Osteocyte (in vitro differentiated cells): ENCODE data around the gene CPA3. TPM values are rescaled to one million over a fixed set of nuclear protein-coding genes. Genes with fewer than 3 reads are reported as not detected.

Source experiments
- DNase-seq: peaks from one replicate; pipeline ENCODE4 v3.0.0; 2021; ENCODE audit warnings: mixed read lengths; ENCODE audit not compliant: unreplicated experiment; ENCODE audit errors: extremely low spot score
- H3K27ac Mint-ChIP-seq: one replicate; pipeline ENCODE4 v1.8.0; 2021; ENCODE audit warnings: mild to moderate bottlenecking, mixed read lengths; ENCODE audit not compliant: unreplicated experiment
- H3K27me3 Mint-ChIP-seq: one replicate; pipeline ENCODE4 v1.8.0; 2021; ENCODE audit warnings: mixed read lengths; ENCODE audit not compliant: unreplicated experiment
- H3K36me3 Mint-ChIP-seq: one replicate; pipeline ENCODE4 v1.8.0; 2021; ENCODE audit warnings: mixed read lengths; ENCODE audit not compliant: unreplicated experiment
- H3K4me1 Mint-ChIP-seq: one replicate; pipeline ENCODE4 v1.8.0; 2021; ENCODE audit warnings: mixed read lengths; ENCODE audit not compliant: unreplicated experiment
- H3K4me3 Mint-ChIP-seq: one replicate; pipeline ENCODE4 v1.8.0; 2021; ENCODE audit warnings: mild to moderate bottlenecking, moderate library complexity, mixed read lengths; ENCODE audit not compliant: unreplicated experiment
- H3K9me3 Mint-ChIP-seq: one replicate; pipeline ENCODE4 v1.8.0; 2021; ENCODE audit warnings: mixed read lengths; ENCODE audit not compliant: unreplicated experiment
- long read RNA-seq: library from polyadenylated mRNA; unstranded; transcript quantifications from one replicate; pipeline ENCODE4 v2.0.0, GENCODE V29; 2021
- total RNA-seq: library from RNA; stranded (reverse); gene quantifications from 2 replicates; pipeline ENCODE4 v1.2.1, GENCODE V29; 2021
- TF ChIP-seq, protein P1 (sequence below): fragments of 200-600 bp; sonication (generic); IDR thresholded peaks from 2 replicates; pipeline ENCODE4 v1.5.0; 2021; ENCODE audit warnings: antibody characterized with exemption, mild to moderate bottlenecking, moderate library complexity

CPA3 gene, protein sequence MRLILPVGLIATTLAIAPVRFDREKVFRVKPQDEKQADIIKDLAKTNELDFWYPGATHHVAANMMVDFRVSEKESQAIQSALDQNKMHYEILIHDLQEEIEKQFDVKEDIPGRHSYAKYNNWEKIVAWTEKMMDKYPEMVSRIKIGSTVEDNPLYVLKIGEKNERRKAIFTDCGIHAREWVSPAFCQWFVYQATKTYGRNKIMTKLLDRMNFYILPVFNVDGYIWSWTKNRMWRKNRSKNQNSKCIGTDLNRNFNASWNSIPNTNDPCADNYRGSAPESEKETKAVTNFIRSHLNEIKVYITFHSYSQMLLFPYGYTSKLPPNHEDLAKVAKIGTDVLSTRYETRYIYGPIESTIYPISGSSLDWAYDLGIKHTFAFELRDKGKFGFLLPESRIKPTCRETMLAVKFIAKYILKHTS
- total RNA-seq: not detected in 2 replicates
- long read RNA-seq: 0 reads

DNA sequence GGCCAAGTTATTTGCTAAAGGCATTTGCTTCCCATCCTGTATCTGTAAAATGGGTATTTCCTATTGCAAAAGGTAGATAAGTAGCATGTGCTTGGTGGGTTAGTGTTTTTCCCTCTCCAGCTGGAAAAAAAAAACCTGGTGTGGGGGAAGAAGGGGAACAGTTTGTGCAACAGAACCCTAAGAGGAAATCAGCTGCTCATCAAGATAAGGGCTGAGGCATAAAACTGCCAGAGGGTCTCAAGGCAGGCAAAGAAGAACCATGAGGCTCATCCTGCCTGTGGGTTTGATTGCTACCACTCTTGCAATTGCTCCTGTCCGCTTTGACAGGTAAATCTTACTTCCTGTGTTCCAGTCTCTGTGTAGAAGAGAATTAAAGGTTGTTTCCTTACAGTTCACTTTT is at the start of gene CPA3:
Gene CPA3, plus strand, starts transcription at position 248 of the 400 bp plus-strand sequence. Its CDS starts 12 bp downstream, at position 260.
- Mint-ChIP-seq H3K27me3 (peaks cover 21% of the 10 kb centered on the region), H3K9me3 (no peaks in the 10 kb centered on the region), H3K4me3 (no peak within 1 kb of the TSS), H3K4me1 (peaks cover 5% of the 10 kb centered on the region), H3K27ac (no peak within 1 kb of the TSS), H3K36me3 (no peaks in the 10 kb centered on the region)
- TF ChIP-seq, protein P1, sequence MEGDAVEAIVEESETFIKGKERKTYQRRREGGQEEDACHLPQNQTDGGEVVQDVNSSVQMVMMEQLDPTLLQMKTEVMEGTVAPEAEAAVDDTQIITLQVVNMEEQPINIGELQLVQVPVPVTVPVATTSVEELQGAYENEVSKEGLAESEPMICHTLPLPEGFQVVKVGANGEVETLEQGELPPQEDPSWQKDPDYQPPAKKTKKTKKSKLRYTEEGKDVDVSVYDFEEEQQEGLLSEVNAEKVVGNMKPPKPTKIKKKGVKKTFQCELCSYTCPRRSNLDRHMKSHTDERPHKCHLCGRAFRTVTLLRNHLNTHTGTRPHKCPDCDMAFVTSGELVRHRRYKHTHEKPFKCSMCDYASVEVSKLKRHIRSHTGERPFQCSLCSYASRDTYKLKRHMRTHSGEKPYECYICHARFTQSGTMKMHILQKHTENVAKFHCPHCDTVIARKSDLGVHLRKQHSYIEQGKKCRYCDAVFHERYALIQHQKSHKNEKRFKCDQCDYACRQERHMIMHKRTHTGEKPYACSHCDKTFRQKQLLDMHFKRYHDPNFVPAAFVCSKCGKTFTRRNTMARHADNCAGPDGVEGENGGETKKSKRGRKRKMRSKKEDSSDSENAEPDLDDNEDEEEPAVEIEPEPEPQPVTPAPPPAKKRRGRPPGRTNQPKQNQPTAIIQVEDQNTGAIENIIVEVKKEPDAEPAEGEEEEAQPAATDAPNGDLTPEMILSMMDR: no peak
- no peak for DNase-seq

DNA sequence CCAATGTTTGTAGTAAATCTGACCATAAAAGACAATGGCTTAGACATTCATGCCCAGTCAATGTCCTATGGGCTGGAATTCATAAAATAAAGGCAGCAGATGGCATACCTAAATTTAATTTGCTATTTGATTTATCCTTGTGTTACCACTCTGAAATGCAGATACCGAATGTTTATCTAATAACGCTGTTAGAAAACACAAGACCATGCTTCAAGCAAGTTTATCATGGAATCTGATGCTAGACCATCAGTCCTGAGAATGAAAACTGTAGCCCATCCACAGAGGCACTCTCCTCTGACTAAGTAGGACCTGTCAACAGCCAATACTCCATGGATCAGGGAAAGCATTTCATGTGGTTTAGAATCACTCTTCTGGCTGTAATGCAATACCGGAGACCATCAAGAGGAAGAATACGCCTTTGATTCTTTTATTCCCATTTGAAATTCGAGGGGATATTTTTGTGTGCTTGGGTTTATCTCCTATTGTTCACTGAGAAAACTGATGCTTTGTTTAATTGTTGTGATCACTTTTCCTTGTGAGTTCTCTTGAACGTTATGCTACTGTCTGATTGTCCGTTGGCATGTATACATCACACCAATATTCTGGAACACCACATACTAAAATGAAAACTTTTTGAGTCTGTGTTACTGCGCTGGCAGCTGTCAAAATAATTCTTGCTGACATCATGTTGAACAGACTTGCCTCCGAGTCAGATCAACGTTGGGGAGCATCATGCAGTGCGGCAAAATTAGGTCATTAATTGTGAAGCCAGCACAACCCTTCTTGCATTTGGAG is 49.6 kb upstream of the CPA3 start:
- TF ChIP-seq, protein P1: no peak
- Mint-ChIP-seq H3K4me1 (peaks cover 10% of the 10 kb centered on the region), H3K27ac (no peak overlapping the region), H3K36me3 (no peaks in the 10 kb centered on the region), H3K9me3 (no peaks in the 10 kb centered on the region), H3K4me3 (no peak overlapping the region), H3K27me3 (peaks cover 10% of the 10 kb centered on the region)
- DNase-seq: no peak

DNA sequence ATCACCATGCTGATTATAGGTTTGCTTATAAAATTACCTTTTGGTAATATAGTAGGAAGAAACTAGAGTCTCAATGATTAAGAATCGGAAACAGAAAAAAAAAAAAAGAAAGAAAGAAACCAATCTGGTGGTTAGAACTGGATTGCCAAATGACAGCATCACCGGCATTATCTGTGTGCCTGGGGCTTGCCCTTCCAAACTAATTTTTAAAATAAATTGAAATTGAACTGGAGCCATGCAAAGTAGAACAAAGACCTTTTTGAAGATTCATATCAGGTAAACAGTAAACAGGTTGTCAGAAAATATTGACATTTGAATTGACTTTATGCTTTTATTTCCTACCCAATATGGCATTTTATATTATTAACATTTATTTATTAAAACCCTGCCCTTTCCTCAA is 48.7 kb upstream of the CPA3 start:
- no peaks in the 10 kb centered on the region for H3K9me3 Mint-ChIP-seq
- TF ChIP-seq, protein P1: no peak
- DNase-seq: no peak
- H3K4me3 Mint-ChIP-seq: no peak overlapping the region
- H3K27ac Mint-ChIP-seq: no peak overlapping the region
- peaks cover 4% of the 10 kb centered on the region for H3K27me3 Mint-ChIP-seq
- no peaks in the 10 kb centered on the region for H3K36me3 Mint-ChIP-seq
- peaks cover 11% of the 10 kb centered on the region for H3K4me1 Mint-ChIP-seq

DNA sequence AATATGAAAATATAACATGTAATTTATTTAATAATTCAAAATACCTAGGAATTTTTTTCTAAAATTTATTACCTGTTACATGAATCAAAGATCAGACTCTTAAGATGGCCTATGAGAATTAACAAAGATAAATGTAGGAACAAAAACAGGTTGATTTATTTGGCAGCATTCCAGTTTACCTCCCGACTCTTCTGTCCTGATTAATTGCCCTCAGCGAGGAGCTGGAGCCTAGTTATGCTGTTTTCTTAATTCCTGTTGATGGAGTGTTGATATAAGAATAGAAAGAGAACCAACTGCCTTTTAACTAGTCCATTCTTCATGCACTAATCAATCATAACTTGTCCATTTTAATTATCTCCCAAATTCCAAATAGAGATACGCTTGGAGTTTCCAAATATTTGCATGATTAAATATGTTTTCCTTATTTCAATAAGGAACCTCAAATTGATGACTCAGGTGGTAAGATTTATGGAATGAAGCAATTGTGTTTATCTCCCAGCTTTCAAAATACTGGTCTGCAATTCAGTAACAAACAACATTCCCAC is 48.0 kb upstream of the CPA3 start:
- H3K36me3 Mint-ChIP-seq: no peaks in the 10 kb centered on the region
- no peak overlapping the region for H3K4me3 Mint-ChIP-seq
- no peak overlapping the region for H3K27ac Mint-ChIP-seq
- no peak for DNase-seq
- peaks cover 4% of the 10 kb centered on the region for H3K27me3 Mint-ChIP-seq
- no peaks in the 10 kb centered on the region for H3K9me3 Mint-ChIP-seq
- peaks cover 11% of the 10 kb centered on the region for H3K4me1 Mint-ChIP-seq
- TF ChIP-seq, protein P1: no peak
